ENCODE measurements around the gene NPAS3.

GRCh38 chr14:33569821-33570687 lies 631.4 kb downstream of the NPAS3 start:
- TF ChIP-seq CTCF (IDR thresholded peaks at IDR 0.05; ENCODE audit: low read length) (no peak), EZH2 (optimal IDR thresholded peaks at IDR 0.05; ENCODE audit: low read depth, low read length) (no peak), EZH2phosphoT487 (IDR thresholded peaks at IDR 0.05; ENCODE audit: low read length) (no peak)
